Mononuclear cell (primary cell): ENCODE data around the gene SELENOI. TPM values are rescaled to one million over a fixed set of nuclear protein-coding genes. Genes with fewer than 3 reads are reported as not detected.

Source experiments
- H3K27me3 ChIP-seq: 2 replicates; pipeline ENCODE4 v1.6.0; 2011; ENCODE audit warnings: low read length, control low read depth; ENCODE audit not compliant: insufficient read depth
- H3K4me1 ChIP-seq: 2 replicates; pipeline ENCODE4 v1.5.1; 2011; ENCODE audit warnings: mild to moderate bottlenecking, low read length, control low read depth; ENCODE audit not compliant: insufficient read depth
- H3K4me3 ChIP-seq: 2 replicates; pipeline ENCODE4 v1.5.1; 2011; ENCODE audit warnings: mild to moderate bottlenecking, low read length, moderate library complexity
- H3K9me3 ChIP-seq: 2 replicates; pipeline ENCODE4 v1.5.1; 2011; ENCODE audit warnings: low read depth, mild to moderate bottlenecking, control low read depth, low read length
- total RNA-seq: library from RNA; depleted of rRNA; stranded (reverse); fragments of >200 nt; gene quantifications from one replicate; pipeline ENCODE4 v1.2.3, GENCODE V29; 2012

The SELENOI gene
- total RNA-seq, 1 donor, result 27.3 TPM

GRCh38 chr2:26400723-26401122 lies 54.8 kb downstream of the SELENOI start:
- no peaks in the 10 kb centered on the region for H3K9me3 ChIP-seq
- no peak overlapping the region for H3K4me3 ChIP-seq
- H3K27me3 ChIP-seq, result peaks cover 9% of the 10 kb centered on the region

DNA sequence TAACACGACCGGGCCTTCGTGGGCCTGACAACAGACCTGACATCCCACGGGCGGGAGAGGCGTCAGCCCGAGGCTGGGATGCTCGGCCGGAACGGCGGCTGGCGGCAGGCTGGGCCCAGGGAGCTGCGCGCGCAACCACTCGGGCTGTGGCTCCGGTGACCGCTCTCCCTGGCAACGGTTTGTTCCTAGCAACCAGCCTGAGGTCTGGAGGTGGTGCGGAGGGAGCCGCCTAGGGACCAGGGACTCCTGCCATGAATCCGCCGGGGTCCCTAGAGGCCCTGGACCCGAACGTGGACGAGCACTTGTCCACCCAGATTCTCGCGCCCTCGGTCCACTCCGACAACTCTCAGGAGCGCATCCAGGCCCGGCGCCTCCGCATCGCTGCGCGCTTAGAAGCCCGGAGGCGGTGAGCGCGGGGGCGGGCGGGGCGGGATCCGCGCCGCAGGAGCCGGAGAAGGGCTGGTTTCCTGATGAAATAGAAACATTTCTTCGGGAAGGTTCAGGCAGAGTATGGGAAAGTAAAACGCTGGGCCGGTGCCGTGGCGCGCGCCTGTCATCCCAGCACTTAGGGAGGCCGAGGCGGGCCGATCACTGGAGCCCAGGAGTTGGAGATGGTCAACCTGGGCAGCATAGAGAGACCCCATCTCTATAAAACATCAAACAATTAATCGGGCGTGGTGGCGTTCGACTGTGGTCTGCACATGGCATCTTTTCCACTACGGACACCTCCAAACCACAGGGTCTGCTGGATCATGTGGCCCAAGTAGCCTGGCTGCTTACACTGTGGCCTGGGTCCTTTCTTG lies 56.0 kb downstream of the SELENOI start, which contains the start of gene DRC1:
TSS of gene DRC1 (plus strand) at position 182 of the 803 bp plus-strand sequence. CDS start at position 252, 70 bp downstream.
- Histone ChIP-seq H3K9me3 (no peaks in the 10 kb centered on the region), H3K4me1 (no peaks in the 10 kb centered on the region), H3K4me3 (no peak within 1 kb of the TSS), H3K27me3 (peaks cover 9% of the 10 kb centered on the region)

More at GRCh38 chr2:26400723-26401122, 54.8 kb downstream of the SELENOI start:
- H3K4me1 ChIP-seq, result no peaks in the 10 kb centered on the region

- H3K4me1 ChIP-seq, result peaks cover 10% of the 10 kb centered on the region
- H3K27me3 ChIP-seq, result peaks cover 3% of the 10 kb centered on the region
- H3K4me3 ChIP-seq, result no peak overlapping the region
- no peaks in the 10 kb centered on the region for H3K9me3 ChIP-seq
These were observed 61.6 kb downstream of the SELENOI start for GRCh38 chr2:26407526-26407925.

DNA sequence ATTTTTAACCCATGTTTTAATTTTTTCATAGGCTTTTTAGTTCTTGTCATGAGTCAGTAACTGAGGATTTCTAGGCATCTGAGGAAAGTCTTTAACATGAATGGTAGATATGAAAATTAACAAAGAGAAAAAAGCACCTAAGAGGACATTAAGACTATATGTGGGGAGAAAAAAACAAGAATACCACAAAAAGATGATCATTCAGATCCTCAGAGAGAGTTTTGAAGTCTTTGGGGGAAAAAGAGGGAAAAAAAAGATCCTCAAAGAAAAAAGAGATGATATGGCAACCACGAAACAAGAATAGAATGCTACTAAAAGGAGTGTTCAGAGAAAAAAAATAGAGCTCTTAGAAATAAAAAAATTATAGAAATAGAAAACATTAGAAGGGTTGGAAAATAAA lies 63.8 kb downstream of the SELENOI start:
- no peaks in the 10 kb centered on the region for H3K27me3 ChIP-seq
- H3K4me1 ChIP-seq, result peaks cover 10% of the 10 kb centered on the region
- no peaks in the 10 kb centered on the region for H3K9me3 ChIP-seq
- H3K4me3 ChIP-seq, result no peak overlapping the region

- Histone ChIP-seq H3K4me1 (peaks cover 10% of the 10 kb centered on the region), H3K9me3 (no peaks in the 10 kb centered on the region), H3K4me3 (no peak overlapping the region), H3K27me3 (no peaks in the 10 kb centered on the region)
These were observed 64.9 kb downstream of the SELENOI start for GRCh38 chr2:26410764-26411243.

DNA sequence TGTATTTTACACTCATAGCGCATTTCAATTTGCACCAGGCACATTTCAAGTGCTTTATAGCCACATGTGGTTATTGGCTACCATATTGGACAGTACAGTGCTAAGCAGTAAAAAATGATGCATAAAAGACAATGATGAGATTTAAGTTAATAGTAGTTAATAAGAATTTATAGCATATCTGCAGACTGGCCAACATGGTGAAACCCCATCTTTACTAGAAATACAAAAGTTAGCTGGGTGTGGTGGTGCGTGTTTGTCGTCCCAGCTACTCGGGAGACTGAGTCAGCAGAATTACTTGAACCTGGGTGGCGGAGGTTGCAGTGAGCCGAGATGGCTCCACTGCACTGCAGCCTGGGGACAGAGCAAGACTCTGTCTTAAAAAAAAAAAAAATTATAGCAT lies 65.5 kb downstream of the SELENOI start:
- peaks cover 10% of the 10 kb centered on the region for H3K4me1 ChIP-seq
- H3K4me3 ChIP-seq, result no peak overlapping the region
- no peaks in the 10 kb centered on the region for H3K27me3 ChIP-seq
- no peaks in the 10 kb centered on the region for H3K9me3 ChIP-seq

- H3K4me3 ChIP-seq, result peak overlapping the region; percentile 28
- no peaks in the 10 kb centered on the region for H3K27me3 ChIP-seq
- H3K9me3 ChIP-seq, result no peaks in the 10 kb centered on the region
- H3K4me1 ChIP-seq, result peaks cover 10% of the 10 kb centered on the region
These were observed 66.2 kb downstream of the SELENOI start for GRCh38 chr2:26412091-26412673.

GRCh38 chr2:26414311-26414710 lies 68.4 kb downstream of the SELENOI start:
- Histone ChIP-seq H3K4me3 (no peak overlapping the region), H3K4me1 (peaks cover 10% of the 10 kb centered on the region), H3K27me3 (no peaks in the 10 kb centered on the region), H3K9me3 (no peaks in the 10 kb centered on the region)

GRCh38 chr2:26421961-26422360 lies 76.0 kb downstream of the SELENOI start:
- no peak overlapping the region for H3K4me3 ChIP-seq
- no peaks in the 10 kb centered on the region for H3K4me1 ChIP-seq
- no peaks in the 10 kb centered on the region for H3K9me3 ChIP-seq
- no peaks in the 10 kb centered on the region for H3K27me3 ChIP-seq

DNA sequence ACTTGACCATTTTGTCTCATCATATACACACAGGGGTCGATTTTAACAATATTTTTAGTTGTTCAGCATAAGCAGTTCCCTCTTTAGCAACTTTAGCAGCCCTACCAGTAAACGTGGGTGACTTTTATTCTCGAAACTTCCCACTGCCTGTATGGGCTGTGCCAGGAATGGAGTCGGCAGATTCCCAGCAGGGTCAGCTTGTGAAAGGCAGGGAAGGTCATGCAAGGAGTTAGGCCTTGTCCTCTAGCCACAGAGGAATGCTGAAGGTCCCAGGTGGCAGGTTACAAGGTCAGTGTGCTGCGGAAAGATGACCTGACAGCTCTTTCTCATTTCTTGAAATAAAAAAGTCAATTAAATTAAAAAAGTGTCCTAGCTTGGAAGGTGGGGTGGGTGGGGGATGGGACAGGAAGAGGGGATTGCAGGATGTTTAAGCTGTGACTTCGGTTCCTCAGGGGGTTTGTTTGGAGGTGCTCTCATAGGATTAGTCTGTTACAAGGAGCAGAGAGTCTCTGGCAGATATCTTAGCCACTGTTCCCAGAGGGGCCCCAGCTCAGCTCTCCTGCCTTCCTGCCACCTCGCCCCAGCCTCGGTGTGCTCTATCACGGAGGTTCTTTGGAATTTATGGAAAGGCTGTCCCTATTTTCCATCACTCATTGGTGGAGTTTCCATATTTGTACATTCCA lies 77.1 kb downstream of the SELENOI start:
- no peak overlapping the region for H3K4me3 ChIP-seq
- no peaks in the 10 kb centered on the region for H3K4me1 ChIP-seq
- H3K27me3 ChIP-seq, result no peaks in the 10 kb centered on the region
- H3K9me3 ChIP-seq, result no peaks in the 10 kb centered on the region

- Histone ChIP-seq H3K4me3 (no peak overlapping the region), H3K27me3 (no peaks in the 10 kb centered on the region), H3K9me3 (no peaks in the 10 kb centered on the region), H3K4me1 (no peaks in the 10 kb centered on the region)
These were observed 77.8 kb downstream of the SELENOI start for GRCh38 chr2:26423750-26424149.

- H3K9me3 ChIP-seq, result no peaks in the 10 kb centered on the region
- H3K27me3 ChIP-seq, result no peaks in the 10 kb centered on the region
- no peaks in the 10 kb centered on the region for H3K4me1 ChIP-seq
- no peak overlapping the region for H3K4me3 ChIP-seq
These were observed 78.3 kb downstream of the SELENOI start for GRCh38 chr2:26424221-26424620.

DNA sequence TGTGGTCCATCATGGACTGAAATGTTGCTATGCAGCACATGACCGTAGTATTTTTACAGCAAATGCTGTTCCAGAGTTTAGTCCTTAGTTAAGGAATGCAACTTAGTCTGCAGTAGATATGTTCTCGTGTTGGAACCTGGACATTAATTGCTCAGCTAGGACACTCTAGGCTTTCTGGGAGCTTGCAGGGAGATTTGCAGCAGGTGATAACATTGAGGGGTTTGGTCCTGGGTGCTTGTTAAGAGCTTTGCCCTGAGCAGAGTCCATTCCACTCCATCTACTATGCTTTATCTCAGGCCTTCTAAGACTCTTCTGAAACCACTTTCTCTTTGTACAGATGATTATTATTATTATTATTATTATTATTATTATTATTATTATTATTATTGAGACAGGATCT lies 82.9 kb downstream of the SELENOI start:
- Histone ChIP-seq H3K27me3 (no peaks in the 10 kb centered on the region), H3K9me3 (no peaks in the 10 kb centered on the region), H3K4me3 (no peak overlapping the region), H3K4me1 (no peaks in the 10 kb centered on the region)

DNA sequence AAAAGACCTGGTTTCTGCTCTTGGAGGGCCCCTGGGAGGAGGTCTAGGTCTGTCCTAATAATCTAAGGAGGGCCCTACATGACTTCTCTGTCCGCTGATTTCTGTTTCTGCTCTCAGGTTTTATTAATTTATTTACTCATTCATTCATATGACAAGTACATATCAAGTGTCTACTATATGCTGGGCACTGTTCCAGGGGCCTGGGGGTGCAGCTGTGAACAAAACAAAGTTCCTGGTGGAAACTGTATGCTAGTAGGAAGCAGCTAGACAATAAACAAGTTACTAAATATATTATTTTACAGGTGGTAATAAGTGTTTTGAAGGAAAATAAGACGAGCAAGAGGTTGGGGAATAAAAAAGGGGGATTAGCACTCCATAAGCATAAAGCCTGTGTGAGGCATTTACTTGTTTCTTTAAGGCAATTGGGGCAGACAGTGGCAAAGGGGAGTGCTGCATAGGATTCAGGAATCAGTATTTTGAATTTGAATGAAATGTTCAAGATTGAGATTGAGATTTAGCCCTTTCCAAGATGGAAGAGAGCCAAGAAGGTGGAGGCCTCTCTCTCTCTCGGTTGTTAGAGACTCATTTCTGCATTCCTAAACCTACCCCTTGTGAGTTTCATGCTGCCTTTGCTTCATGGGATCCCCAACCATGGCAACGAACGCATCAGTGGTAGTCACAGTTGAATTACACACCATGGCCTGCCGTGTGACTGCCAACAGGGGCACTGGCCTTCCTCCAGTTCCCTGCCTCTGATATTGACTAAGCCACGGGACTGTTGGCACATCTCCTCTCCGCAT lies 84.0 kb downstream of the SELENOI start:
- Histone ChIP-seq H3K4me1 (no peaks in the 10 kb centered on the region), H3K9me3 (no peaks in the 10 kb centered on the region), H3K4me3 (no peak overlapping the region), H3K27me3 (no peaks in the 10 kb centered on the region)
